NCI-H82 (cell line): ENCODE results near the gene GIPC2.

Experiments used
- DNase-seq: peaks from one replicate; lab custom pipeline; 2025; lab: John Stamatoyannopoulos, UW

Gene GIPC2

DNA sequence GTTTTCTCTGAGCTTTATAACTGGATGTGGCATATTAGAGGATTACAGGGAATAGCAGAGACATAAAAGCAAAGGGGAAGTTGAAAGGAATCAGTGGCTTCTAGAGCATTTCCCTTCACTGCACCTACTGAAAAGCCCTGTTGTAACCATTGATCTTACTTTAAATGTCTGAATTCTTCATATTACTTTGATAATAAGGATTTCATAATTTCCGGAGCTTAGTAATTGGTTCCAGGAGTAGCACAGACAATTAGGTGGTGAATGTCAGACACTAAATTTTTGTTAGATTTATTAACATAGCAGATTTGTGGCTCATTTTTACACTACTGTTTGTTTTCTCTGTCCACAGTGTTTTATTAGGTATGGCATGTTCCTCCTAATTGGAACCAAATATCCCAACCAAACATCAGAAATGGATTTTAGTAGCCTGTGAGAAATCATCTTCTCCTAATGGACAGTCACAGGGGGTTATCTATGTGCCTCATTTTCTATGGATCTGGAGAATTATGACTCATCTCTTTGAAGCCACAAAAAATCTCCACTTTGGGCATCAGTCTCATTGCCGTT, 100.5 kb downstream of the GIPC2 start:
- peak; percentile 11 for DNase-seq

DNA sequence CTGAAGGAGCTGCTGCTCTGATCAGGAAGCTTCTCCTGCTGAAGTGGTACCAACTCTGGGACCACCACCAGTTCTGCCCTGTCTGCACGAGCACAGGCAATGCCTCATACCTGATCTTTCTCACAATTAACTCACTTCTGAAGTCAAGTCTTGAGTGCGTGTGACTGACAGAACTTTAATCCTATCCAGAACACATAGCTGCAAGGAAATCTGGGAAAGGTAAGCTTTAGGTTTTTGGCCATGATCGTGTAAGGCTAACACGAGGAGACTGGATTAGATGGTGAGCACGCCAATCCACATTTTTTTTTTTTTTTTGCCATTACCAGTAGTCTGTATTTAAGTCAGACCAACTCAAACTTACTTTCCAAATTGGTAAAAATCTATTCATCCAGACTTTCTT, 101.3 kb downstream of the GIPC2 start:
- no peak for DNase-seq

DNA sequence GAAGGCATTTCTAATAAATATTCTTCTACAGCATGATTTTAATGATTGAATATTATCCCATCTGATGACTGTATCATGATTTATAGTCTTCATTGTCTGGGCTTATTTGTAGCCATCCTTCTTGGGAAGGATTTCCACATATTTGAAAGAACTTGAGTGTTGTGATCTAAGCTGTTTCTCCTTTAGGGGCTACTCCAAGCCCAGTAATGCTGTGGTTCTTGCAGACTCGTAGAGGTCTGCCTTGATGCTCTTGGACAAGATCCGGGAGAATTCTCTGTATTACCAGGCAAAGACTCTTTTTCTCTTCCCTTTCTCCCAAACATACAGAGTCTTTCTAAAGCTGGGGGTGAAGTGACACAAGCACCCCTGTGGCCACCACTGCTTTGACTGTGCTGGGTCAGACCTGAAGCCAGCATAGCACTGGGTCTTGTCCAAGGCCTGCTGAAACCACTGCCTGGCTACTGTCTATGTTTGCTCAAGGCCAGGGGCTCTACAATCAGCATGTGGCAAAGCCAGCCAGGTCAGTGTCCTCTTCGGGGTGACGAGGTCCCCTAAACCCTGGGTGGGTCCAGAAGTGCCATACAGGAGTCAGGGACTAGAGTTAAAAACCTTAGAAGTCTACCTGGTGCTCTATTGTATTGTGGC, 107.4 kb downstream of the GIPC2 start:
- no peak for DNase-seq

DNA sequence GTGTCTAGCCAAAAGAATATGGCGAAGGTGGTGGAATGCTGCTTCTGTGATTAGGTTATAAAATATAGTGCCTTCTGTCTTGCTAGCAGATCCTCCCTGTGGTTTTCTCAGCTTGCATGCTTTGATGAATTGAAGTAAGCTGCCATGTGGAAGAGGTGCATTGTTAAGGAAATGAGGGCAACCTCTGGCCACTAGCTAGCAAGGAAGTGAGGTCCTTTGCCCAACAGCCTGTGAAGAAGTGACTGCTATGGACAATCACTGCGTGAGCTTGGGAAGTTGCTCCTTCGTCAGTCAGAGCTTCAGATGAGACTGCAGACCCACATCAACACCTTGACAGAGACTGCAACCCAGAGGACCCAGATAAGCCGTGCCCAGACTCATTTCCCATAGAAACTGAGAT, 109.4 kb downstream of the GIPC2 start:
- DNase-seq = no peak

DNA sequence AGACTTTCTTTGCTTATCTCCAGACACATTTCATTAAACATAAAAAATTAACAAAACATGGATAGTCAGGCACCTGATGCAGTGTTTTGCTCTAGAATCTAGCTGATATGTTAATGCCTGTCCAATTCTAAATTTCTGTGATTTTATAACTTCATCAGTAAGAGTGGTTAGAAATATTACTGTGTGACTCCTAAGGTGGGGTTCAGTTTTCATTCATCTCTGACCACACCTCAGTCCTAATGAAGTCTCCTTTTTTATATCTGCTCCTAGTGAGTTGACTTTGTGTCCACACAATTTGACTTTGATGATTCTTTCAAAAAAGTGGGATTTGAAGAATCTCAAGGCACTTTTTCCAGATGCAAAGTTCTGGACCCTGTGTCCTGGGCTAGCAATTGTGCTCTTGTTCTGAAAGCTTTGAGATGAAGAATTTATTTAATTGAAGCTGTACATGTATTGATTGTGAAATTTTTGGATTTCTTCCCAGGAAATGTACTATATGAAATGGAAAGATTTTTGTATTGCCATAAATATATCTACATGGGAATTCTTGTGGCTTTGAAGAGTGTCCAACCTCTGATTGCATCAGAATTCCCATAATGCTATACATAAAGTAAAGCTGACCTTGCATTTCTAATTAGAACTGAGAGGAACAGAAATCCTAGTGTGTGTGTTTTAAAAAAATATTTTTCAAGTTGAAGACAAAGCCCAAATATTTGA, 111.2 kb downstream of the GIPC2 start:
- DNase-seq = no peak

DNA sequence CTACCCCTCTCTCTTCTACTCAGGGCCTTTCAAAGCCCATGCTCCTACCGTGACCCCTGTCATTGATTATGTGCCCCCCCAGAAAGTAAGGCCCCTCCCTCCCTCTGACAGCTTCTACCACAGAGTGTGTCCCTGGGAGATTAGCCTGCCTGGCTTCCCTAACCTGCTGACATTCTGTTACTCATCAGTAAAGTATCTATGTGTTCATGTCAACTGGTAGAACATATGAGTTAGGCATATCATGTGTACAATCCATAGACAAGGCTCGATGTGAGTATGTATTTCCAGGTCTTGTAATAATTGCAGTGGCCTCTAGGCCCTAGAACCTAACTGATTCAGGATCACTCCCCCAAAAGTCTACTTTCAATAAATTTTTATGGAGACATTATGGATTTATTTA, 120.0 kb downstream of the GIPC2 start:
- DNase-seq = no peak

DNA sequence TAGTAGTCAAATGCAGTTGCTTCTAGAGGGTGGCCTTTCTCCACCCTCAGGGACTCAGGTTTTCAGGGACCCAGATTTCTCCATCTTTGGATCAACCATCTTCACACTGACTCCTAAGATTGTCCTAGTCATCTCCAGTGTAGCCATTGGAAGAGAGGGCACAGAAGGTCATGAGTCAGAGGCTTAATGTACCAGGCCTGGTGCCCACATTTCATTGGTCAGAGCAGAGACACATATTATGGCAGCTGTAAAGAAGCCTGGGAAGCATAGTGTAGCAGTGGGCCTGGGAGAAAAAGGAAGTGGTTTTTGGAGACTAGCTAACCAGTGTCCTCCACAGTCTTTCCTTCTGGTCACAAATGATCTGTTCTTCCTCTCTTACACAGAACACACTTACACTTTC, 122.5 kb downstream of the GIPC2 start:
- no peak for DNase-seq

DNA sequence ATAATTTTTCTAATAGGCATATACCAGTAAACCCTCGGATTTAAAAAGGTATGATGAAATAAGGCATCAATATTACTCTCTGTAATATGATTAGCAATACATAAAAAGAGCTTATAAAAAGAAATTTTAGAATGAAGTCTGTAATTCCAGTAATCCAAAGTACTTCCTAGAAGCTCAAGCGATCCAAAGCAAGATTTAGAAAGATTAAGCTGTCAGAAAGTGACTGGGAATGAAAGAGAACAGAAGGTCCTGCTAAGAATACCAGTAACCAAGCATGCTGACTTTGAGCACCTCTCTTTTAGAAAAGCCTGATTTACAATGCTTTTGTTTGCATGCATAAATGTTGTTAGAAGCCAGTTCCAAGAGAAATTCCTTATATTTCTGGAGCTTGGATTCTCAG, 125.1 kb downstream of the GIPC2 start:
- peak; percentile 66 for DNase-seq

DNA sequence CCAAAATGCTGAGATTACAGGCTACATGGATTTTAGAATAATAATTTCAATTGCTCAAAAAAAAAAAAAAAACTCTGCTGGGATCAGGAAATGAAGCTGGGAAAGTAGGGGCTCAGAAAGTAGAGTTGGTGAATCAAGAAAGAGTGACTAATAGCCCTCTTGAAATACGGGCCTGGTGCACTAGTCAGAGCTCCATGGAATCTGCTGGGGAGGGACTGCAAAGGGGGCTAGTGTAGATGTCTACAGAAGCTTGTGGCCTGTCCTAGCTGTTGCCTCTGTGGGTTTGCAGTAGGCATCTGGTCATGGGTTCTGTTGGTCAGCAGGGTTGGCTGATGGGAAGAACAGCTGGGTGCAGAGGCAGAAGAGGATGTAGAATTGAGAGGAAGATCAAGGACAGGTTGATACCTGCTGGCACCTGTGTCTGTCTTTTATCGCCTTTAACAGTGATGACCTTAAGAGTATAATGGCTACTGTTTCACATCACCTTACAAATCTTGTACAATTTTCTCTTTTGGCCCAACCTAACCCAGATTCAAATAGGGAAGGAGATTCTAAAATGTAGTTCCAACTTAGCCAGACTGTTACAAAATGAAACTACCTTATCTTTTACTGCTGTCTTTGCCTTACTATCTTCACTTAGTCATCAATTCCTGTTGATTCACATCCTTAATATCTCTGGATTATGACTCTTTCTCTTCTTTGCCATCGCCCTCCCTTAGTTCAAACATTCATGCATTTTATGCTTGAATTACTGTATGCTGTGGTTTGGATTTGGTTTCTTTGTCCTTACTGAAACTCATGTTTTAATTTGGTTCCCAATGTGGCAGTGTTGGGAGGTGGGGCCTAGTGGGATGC, 126.2 kb downstream of the GIPC2 start:
- no peak for DNase-seq

DNA sequence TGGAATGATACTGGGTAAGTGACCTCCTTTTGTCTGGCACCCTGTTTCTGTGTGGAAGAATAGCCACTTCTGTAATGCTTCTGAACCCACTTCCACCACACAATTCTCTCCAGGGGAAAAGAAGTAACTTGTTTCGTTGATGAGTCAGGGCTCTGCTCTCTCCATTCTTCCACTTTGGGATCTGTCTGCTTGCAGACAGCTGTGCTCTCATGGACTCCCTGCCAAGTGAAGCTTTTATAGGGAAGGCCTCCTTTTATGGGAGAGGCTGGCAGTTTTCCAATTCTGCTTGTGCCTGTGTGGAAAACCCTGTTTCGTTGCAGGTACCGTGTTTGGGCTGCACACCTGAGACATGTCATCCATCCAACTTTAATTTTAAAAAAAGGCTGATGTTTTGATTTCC, 130.7 kb downstream of the GIPC2 start:
- DNase-seq = peak; percentile 18

DNA sequence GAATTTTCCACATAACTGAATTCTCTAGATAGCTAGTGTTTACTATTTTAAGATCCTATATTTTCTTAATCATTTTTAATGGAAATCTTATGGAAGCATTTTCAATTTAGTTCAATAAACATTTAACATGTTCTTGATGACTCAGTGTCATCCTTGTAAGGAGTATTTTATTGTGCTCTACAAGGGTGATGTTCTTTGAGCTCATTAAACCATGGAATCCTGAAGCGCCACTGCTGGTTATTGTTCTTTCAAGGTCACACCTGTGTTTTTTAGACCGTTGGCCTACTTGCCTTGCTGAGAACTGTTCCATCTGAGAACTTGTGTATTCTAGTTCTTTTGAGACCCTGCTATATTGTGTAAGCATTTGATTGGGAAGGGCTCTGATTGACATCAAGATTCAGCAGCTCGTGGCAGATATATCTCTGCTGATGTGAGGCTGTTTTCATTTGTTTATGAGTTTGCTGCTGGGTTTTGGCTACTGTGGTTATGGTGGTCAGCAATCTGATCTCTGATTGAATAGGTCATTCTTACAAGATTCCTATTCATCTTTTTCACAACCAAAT, 132.0 kb downstream of the GIPC2 start:
- no peak for DNase-seq

DNA sequence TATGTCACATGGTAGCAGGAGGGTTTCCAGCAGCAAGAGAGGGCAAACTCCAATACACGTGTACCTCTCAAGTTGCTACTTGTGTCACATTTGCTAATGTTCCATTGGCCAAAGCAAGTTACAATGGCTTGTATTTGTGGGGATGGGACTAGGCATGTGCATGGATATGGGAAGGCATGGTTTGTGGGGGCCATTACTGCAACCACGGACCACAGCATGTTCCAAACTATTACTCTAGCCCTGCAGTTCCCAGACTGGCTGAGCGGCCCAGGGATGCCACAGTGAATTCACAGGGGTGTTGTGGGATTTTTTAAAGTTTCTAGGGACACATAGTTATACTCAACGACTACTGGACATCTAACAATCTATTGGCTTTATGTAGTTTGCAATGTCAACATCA, 133.1 kb downstream of the GIPC2 start:
- no peak for DNase-seq

DNA sequence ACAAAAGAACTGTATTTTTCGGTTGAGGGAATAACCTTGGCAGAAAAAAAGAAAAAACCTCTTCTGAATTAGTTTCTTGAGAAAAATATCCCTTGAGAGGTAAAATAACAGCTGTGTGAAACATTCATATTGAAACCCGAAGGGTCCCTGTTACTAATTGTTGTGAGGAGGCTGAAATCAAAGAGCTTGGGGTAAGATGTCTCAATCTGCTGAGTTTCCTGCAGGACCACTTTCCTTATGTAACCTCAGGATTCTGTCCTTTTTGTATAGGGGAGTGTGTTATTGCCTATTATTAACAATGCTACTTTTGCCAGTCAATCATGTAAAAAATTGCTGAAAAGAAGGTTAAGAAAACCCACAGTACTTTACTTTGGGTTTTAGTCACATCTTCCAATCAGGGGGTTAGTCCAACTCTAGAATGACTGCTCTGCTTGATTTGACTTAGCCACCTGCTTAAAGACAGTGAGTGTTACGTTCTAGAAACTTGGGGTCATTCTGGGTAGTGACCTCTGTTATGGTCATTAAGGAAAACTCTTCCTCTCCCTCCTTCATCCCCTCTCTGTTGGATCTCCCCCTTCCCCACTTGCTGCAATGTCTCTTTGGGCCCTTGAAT, 138.8 kb downstream of the GIPC2 start:
- no peak for DNase-seq
